DLD1 (cell line): ENCODE results near the gene CRELD1.

Source experiments
- in situ Hi-C: cut with HindIII; loops from 2 replicates; pipeline ENCODE4 v1.10.0; 2017; ENCODE audit warnings: low sequenced_read_pairs

CRELD1 gene

DNA sequence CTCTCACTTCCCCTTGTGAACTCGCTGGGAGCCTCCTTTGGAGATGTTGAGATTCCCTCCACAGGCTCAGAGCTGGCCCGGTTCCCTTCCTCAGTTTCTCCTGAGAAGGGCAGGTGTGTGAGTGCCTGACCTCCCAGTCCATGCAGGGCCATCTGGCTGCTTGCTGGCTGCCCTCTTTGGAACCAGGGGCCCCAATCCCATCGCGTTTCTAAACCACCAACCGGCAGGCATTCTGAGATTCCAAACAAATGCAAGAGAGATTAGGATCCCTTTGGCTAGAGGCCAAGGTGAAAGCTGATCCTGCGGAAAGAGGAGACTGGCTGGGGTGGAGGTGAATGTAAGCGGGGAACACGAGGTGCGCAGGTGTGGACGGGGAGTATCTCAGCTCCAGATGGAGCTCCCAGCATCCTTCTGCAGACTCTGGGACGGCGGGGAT lies 21.5 kb downstream of the CRELD1 start:
- in situ Hi-C loops, result no loop called here

DNA sequence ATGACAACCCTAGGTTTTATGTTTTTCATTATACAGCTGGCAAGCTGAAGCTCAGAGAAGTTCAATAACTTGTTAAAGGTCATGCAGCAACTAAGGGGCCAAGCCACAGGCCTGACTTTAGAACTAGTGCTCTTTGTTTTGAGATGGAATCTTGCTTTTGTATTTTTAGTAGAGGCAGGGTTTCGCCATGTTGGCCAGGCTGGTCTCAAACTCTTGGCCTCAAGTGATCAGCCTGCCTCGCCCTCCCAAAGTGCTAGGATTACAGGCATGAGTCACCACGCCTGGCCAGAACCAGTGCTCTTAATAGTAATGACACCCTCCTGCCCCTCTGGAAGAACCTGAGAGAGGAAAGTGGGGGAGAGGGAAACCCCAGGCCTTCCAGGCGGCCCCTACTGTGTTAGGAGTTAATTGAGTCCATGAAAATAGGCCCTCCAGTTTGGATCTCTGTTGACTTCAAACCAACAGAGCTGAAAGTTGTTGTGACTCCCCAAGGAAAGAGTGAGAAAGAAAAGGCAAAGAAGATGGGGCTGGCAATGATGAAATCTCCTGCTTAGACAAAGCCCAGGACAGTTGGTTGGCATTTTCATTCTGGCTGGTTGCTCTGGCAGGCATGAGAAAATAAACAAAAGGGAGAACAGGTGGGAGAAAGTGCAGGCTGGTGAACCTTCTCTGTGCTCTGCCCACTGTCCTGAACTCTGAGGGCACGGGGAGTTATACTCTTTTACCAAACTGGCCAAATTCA lies 22.1 kb downstream of the CRELD1 start:
- in situ Hi-C loops, result no loop called here

DNA sequence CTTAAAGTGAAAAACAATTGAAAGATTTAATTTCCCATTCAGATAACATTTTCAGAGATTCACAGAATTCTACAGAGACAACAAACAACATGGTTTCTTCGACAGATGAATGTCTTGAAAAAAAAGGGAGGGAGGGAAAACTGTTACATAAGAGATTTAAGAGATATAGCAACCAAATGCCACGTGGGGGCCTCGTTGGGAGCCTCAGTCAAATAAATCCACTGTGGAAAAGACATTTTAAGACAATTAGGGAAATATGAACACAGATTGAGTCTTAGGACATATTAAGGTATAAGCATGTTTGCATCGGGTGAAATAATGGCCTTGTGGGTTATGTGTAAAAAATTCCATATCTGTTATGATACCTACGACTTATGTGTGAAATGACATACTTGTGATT lies 23.6 kb downstream of the CRELD1 start:
- in situ Hi-C loops, result no loop called here

DNA sequence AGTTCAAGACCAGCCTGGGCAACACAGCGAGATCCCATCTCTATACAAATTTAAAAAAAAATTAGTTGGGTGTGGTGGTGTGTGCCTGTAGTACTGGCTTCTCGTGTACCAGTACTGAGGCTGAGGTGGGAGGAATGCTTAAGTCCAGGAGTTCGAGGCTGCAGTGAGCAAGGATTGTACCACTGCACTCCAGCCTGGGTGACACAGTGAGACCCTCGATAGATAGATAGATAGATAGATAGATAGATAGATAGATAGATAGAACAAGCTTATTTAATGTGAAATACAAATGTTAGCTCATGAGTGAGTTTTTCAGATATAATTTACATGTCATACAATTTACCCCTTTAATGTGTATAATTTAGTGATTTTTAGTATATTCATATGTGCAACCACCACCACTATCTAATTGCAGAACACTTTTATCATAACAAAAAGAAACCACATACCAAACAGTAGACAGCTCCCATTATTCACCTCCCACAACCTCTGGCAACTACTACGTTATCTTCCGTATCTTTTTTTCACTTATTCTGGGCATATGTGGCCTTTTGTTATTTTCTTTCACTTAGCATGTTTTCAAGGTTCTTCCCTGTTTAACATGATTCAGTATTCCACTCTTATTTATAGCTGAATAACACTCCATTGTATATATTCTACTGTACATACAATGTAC lies 31.7 kb downstream of the CRELD1 start:
- in situ Hi-C loops, result no loop called here

DNA sequence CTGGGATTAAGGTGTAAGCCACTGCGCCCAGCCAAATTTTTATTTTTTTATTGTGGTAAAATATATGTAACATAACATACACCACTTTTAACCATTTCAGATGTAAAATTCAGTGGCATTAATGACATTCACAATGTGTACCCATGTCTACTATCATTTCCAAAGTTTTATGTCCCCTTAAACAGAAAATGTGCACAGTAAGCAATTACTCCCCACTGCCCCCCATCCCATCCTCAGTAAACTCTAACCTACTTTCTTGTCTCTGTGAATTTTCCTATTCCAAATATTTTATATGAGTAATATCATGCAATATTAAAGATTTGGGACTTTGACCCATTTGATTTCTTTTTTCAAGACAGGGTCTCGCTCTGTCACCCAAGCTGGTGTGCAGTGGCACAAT lies 33.2 kb downstream of the CRELD1 start:
- in situ Hi-C loops, result no loop called here

DNA sequence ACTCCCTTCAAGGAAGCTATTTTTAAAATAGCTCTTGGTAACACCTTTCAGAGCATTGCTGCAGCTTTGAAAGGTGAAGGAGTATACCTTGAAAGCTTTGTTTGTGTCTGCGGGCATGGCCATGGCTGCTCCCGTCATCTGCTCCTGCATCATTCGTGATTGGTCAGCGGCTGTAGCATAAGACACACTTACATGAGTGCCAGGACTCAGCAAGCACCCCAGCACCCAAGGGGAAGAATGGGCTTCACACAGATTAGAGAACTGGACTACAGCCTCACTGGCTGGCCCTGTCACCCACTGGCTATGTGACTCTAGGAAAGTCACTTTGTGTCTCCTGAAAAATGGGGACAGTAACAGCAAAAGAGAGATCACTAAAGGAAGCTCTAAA lies 36.0 kb downstream of the CRELD1 start:
- in situ Hi-C loops, result no loop called here

DNA sequence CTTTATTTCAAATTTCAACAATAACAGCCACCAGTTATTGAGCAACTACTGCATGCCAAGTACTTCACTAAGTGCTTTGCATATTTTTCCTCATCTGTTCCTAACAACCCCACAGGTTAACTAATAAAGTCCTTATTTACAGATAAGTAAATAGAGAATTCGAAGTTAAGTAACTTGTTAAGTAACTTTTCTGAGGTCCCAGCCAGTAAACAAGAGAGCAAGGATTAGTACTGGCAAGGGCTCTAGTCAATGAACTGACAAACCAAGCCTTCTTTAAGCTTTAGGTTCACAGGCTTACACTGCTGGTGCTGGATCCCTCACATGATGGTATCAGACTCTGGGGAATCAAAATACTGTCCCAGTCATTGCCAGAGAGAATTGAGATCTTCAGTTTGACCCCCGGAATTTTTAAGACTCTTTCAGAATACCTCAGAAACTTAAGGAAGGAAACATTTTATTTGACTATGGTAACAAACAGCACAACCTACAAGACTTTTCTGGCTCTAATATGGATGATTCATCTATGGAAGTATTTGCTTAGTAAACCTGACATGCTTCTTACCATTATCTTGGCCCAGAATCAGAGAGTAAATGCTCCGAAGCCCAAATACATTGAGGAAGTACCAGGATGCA lies 36.5 kb downstream of the CRELD1 start:
- in situ Hi-C loops, result no loop called here

DNA sequence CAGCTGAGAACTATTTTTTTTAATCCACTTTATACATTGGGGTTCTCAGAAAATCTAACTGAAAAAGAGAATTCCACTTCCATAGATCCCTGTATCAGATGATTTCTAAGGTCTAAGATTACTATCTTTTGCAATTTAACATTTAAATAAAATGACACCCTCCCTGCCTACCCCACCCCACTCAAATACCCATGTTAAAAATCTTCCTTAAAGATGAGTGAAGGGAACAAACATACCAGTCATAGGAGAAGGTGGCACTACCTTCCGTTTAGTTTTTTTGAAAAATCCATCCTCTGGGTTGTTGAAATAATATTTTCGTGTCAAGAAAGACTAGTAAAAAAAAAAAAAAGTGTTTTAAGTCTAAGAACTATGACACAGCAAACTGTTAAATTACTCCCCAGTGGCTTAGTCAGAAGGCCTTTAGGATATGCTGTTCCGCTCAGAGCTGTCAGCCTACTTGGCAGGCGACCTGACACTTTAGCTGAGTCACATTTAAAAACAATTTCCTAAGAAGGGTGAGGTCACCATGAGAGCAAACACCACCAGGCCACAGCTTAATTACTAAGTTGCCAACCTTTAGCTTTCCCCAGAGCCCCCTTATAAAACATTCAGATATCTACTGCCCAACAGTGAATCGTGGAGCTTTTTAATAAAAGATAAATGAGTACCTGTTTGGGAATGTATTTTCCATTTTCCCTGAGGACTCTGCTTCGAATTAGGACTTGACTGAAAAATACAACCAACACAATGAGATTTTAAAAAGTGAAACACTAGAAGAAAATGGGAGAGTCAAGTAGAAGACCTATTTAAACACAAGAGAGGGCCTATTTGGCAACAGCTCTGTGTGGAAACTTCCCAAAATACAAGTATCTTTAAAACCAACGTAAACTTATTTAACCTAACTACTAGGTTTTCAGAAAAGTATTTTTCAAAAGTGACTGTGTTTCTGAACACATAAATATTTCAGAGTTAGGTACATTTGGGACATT lies 43.4 kb downstream of the CRELD1 start:
- in situ Hi-C loops, result no loop called here

DNA sequence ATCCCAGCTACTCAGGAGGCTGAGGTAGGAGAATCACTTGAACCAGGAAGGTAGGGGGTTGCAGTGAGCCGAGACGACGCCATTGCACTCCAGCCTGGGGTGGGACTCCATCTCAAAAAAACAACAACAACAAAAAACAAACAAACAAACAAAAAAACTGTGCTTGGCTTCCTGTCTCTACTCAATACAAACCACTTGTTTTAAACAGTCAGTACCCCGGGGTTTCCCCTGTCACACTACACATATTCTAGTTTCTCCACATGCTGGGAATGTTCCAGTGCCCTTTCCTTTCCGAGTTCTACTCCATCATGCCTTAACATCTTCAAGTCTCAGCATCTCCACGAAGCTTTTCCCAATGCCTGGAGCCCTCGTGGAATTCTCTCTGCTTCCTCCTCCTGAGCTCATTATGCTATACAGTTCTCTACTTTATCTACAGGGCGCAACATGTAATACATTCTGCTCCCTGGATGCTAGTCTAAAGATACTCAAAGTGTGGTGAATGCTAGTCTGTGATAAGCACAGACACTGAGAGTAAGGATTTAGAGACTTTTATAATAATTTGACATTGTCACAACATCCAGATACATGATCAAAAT lies 45.2 kb downstream of the CRELD1 start:
- in situ Hi-C loops, result no loop called here

DNA sequence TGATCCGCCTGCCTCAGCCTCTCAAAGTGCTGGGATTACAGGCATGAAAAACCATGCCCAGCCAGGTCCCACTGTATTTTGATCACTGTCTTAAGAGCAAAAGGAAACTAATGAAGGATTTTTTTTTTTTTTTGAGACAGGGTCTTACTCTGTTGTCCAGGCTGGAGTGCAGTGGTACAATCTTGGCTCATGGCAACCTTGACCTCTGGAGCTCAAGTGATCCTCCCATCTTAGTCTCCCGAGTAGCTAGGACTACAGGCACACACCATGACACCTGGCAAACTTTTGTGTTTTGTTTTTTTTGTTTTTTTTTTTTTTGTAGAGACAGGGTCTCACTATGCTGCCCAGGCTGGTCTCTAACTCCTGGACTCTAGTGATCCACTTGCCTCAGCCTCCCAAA lies 46.6 kb downstream of the CRELD1 start:
- in situ Hi-C loops, result no loop called here

DNA sequence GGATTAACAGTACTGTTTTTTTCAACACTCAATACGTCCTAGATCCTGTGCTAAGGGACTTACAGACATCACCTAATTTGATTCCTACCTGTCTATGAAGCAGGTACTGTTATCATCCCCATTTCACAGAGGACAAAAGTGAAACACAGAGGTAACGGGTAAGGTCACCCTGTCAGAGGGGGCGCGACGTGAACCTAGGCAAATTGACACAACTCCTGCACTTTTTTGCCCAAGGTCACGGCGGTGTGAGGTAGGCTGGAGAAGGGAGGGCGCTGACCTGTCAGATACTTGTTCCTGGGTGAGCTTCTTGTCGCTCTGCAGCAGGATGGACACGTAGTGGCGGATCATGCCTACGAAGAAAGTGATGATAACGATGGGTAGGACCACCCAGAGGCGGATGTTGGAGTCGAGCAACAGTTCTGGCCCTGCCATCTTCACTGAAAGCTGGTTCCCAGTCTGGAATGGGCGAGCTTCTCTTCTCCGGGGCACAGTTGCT lies 52.6 kb downstream of the CRELD1 start:
- in situ Hi-C loops, result no loop called here

DNA sequence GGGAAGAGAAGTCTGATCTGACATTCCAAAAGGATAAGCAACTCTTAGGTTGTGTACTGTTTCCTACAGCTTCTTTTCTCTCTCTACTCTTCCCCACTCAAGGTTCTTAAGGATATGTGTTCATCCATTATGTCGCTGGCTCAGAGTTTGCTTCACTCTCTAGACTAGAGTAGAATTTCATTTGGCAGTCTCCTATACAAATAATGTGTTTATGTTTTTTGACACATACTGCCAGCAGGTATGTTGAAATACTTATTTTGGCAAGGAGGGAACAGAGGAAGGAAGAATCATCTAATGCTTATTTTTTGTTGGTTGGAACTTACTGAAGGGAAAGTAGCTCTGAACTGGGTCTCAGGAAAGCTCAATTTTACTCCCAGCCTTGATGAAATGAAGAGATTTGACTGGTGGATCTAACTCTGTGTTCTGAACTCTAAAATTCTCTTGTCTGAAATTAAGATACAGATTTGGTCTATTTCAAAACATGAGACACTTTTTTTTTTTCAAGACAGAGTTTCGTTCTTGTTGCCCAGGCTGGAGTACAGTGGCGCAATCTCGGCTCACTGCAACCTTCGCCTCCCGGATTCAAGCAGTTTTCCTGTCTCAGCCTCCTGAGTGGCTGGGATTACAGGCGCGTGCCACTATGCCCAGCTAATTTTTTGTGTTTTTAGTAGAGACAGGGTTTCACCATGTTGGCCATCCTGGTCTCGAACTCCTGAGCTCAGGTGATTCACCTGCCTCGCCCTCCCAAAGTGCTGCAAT lies 60.6 kb downstream of the CRELD1 start:
- in situ Hi-C loops, result no loop called here
